Subcutaneous abdominal adipose tissue (tissue), 5 donors: Measurements from ENCODE around the gene TBC1D5.

ENCODE experiments used
- H3K27ac ChIP-seq: one replicate; pipeline ENCODE4 v1.7.0; 2013; ENCODE audit warnings: low read depth, mild to moderate bottlenecking, inconsistent platforms, low read length, moderate library complexity
- H3K27me3 ChIP-seq, 5 donors: one replicate each; pipeline ENCODE4 v1.7.0; 2013; ENCODE audit warnings: low read length in 5 of 5, inconsistent platforms in 1 of 5; ENCODE audit not compliant: control insufficient read depth in 5 of 5, insufficient read depth in 4 of 5
- H3K36me3 ChIP-seq, 5 donors: one replicate each; pipeline ENCODE4 v1.7.0; 2013; ENCODE audit warnings: low read length in 5 of 5; ENCODE audit not compliant: control insufficient read depth in 5 of 5, insufficient read depth in 5 of 5
- H3K4me1 ChIP-seq, 5 donors: one replicate each; pipeline ENCODE4 v1.7.0; 2013; ENCODE audit warnings: low read length in 5 of 5, mild to moderate bottlenecking in 3 of 5, moderate library complexity in 1 of 5; ENCODE audit not compliant: control insufficient read depth in 5 of 5, insufficient read depth in 5 of 5
- H3K4me3 ChIP-seq, 5 donors: one replicate each; pipeline ENCODE4 v1.7.0; 2013; ENCODE audit warnings: low read length in 5 of 5, low read depth in 1 of 5
- H3K9ac ChIP-seq, 5 donors: one replicate each; pipeline ENCODE4 v1.7.0; 2013; ENCODE audit warnings: low read length in 5 of 5, mild to moderate bottlenecking in 4 of 5, moderate library complexity in 3 of 5
- H3K9me3 ChIP-seq, 5 donors: one replicate each; pipeline ENCODE4 v1.7.0; 2013; ENCODE audit warnings: low read length in 5 of 5; ENCODE audit not compliant: control insufficient read depth in 5 of 5
- donor health status: healthy.
- donor health status: healthy.
- donor health status: healthy.
- donor health status: healthy.
- donor health status: healthy.

The TBC1D5 gene

GRCh38 chr3:17158941-17159682, 583.3 kb downstream of the TBC1D5 start:
- Histone ChIP-seq H3K9ac (no peak overlapping the region), H3K4me3 (no peak overlapping the region), H3K4me1 (no peaks in the 10 kb centered on the region), H3K36me3 (peaks cover 7 to 85% (median 77%) of the 10 kb centered on the region in 5 donors), H3K9me3 (peaks cover 1 to 7% (median 5%) of the 10 kb centered on the region in 5 donors), H3K27me3 (no peaks in the 10 kb centered on the region), H3K27ac (no peak overlapping the region)

- no peak overlapping the region for H3K27ac ChIP-seq
- H3K9ac ChIP-seq = no peak overlapping the region
- H3K4me1 ChIP-seq = no peaks in the 10 kb centered on the region
- no peak overlapping the region for H3K4me3 ChIP-seq
- H3K9me3 ChIP-seq = peaks cover 8 to 21% (median 19%) of the 10 kb centered on the region in 5 donors
- peaks cover 4 to 90% (median 80%) of the 10 kb centered on the region in 5 donors for H3K36me3 ChIP-seq
- H3K27me3 ChIP-seq = no peaks in the 10 kb centered on the region
Measured at GRCh38 chr3:17157713-17158112, 584.7 kb downstream of the TBC1D5 start.

GRCh38 chr3:17156864-17157263, 585.6 kb downstream of the TBC1D5 start:
- Histone ChIP-seq H3K36me3 (peaks cover 0 to 83% (median 75%) of the 10 kb centered on the region in 5 donors), H3K4me1 (no peaks in the 10 kb centered on the region), H3K9me3 (peaks cover 8 to 30% (median 22%) of the 10 kb centered on the region in 5 donors), H3K9ac (no peak overlapping the region), H3K4me3 (no peak overlapping the region), H3K27me3 (no peaks in the 10 kb centered on the region), H3K27ac (no peak overlapping the region)

DNA sequence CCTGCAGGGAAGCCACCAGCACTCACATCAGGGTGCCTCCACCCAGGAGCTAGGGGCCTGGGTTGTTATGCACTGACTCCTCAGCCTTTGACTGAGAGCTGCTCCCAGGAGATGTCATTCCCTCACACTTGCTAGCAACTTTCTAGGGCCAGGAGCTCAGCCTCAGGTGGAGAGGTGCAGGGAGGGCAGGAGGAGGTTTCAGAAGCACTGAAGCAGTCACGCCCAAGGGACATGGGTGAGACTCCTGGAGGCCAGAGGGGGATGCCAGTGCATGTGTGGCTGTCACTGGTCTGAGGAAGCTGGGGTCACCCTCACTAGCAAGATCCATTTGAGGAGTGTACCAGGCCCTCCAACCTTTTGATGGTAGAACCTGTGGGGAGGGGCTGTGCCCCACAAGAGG, 586.5 kb downstream of the TBC1D5 start:
- Histone ChIP-seq H3K27me3 (no peaks in the 10 kb centered on the region), H3K9ac (no peak overlapping the region), H3K36me3 (peaks cover 0 to 75% (median 68%) of the 10 kb centered on the region in 5 donors), H3K4me3 (no peak overlapping the region), H3K4me1 (no peaks in the 10 kb centered on the region), H3K9me3 (peaks cover 8 to 35% (median 28%) of the 10 kb centered on the region in 5 donors), H3K27ac (no peak overlapping the region)

- no peak overlapping the region for H3K27ac ChIP-seq
- H3K4me1 ChIP-seq = no peaks in the 10 kb centered on the region
- H3K4me3 ChIP-seq = no peak overlapping the region
- H3K9me3 ChIP-seq = peaks cover 8 to 41% (median 31%) of the 10 kb centered on the region in 5 donors
- H3K27me3 ChIP-seq = no peaks in the 10 kb centered on the region
- H3K9ac ChIP-seq = no peak overlapping the region
- peaks cover 0 to 69% (median 61%) of the 10 kb centered on the region in 5 donors for H3K36me3 ChIP-seq
Measured at GRCh38 chr3:17154941-17155340, 587.5 kb downstream of the TBC1D5 start.

GRCh38 chr3:17154221-17154620, 588.2 kb downstream of the TBC1D5 start:
- H3K36me3 ChIP-seq = peaks cover 0 to 62% (median 55%) of the 10 kb centered on the region in 5 donors
- H3K27me3 ChIP-seq = no peaks in the 10 kb centered on the region
- H3K9me3 ChIP-seq = peaks cover 8 to 41% (median 31%) of the 10 kb centered on the region in 5 donors
- H3K27ac ChIP-seq = no peak overlapping the region
- H3K9ac ChIP-seq = no peak overlapping the region
- H3K4me3 ChIP-seq = no peak overlapping the region
- H3K4me1 ChIP-seq = no peaks in the 10 kb centered on the region

DNA sequence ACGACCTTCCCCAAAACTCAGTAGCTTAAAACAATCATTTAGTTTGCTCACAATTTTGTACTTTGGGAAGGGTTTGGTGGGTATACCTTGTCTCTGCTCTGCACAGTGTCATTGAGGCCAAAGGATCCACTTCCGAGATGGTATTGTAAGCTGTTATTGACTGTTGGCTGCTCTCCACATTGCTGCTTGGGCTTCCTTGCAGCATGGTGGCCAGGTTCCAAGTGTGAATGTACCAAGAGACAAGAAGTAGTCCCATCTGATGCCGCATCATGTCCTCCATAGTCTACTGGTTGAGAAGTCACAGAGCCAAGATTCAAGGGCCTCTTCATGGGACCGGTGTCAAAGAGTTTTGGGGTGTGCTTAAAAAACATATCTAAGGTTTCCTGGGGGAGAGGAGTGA, 589.2 kb downstream of the TBC1D5 start:
- Histone ChIP-seq H3K9me3 (peaks cover 8 to 41% (median 31%) of the 10 kb centered on the region in 5 donors), H3K9ac (no peak overlapping the region), H3K4me1 (no peaks in the 10 kb centered on the region), H3K4me3 (peak overlapping the region in 2 of 5 donors; percentile 10 to 25), H3K36me3 (peaks cover 0 to 53% (median 47%) of the 10 kb centered on the region in 5 donors), H3K27me3 (no peaks in the 10 kb centered on the region), H3K27ac (no peak overlapping the region)

DNA sequence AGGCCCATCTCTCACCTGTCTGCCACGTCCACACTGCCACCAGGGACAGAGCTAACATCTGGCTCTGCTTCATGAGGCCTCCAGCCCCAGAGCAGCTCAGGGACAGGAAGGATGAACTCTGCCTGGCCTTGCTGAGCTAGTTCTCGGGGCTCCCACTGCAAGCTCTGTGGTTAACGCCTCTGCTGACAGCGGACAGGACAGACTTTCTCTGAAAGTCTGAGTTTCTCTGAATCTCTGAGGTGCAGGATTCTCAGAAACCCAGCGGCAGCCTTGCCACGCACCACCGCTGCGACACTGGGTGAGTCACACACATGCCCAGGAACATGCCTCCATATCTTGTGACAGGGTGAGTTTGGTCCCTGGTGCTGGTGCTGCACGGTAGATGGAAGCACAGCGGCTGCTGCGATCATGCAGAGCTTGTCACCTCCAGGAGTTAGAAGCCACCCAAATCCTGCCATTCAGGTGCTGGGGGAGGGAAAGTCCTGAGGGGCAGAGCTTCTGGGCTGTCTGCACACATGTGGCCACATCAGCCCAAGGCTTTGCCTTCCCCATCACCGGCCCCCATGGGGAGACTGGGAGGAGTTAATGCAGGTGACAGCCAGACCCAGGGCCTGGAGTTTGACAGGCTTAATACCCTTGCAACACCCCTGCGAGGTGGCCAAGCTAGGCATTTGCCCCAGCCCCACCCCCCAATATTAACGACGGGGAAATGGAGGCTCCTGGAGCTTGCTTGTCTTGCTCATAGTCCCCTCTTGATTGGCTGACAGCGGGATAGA, 590.6 kb downstream of the TBC1D5 start:
- Histone ChIP-seq H3K9ac (no peak overlapping the region), H3K9me3 (peaks cover 8 to 41% (median 31%) of the 10 kb centered on the region in 5 donors), H3K27me3 (no peaks in the 10 kb centered on the region), H3K4me1 (no peaks in the 10 kb centered on the region), H3K27ac (no peak overlapping the region), H3K4me3 (no peak overlapping the region), H3K36me3 (peaks cover 0 to 42% (median 37%) of the 10 kb centered on the region in 5 donors)

- Histone ChIP-seq H3K27me3 (no peaks in the 10 kb centered on the region), H3K4me1 (no peaks in the 10 kb centered on the region), H3K9me3 (peaks cover 6 to 39% (median 26%) of the 10 kb centered on the region in 5 donors), H3K4me3 (no peak overlapping the region), H3K36me3 (peaks cover 0 to 15% (median 13%) of the 10 kb centered on the region in 5 donors), H3K27ac (no peak overlapping the region), H3K9ac (no peak overlapping the region)
Measured at GRCh38 chr3:17149076-17149475, 593.4 kb downstream of the TBC1D5 start.

- peaks cover 0 to 7% (median 0%) of the 10 kb centered on the region in 5 donors for H3K9me3 ChIP-seq
- H3K27me3 ChIP-seq = no peaks in the 10 kb centered on the region
- no peak overlapping the region for H3K4me3 ChIP-seq
- H3K27ac ChIP-seq = no peak overlapping the region
- H3K36me3 ChIP-seq = no peaks in the 10 kb centered on the region
- H3K9ac ChIP-seq = no peak overlapping the region
- H3K4me1 ChIP-seq = no peaks in the 10 kb centered on the region
Measured at GRCh38 chr3:17144665-17144993, 597.8 kb downstream of the TBC1D5 start.
